Mammary epithelial cell (primary cell): ENCODE measurements around the gene RBP4.

Experiments used
- EZH2 ChIP-seq: IDR thresholded peaks from 2 replicates; pipeline ENCODE4 v1.6.1; 2012; ENCODE audit warnings: low read length, inconsistent platforms, borderline replicate concordance
- TF ChIP-seq, protein P1 (sequence below), 2 donors: IDR thresholded peaks in 1 of 2; conservative IDR thresholded peaks in 1 of 2; 2 replicates each; pipeline ENCODE4 v1.5.1; 2011 to 2012; ENCODE audit warnings: inconsistent platforms in 2 of 2, low read length in 2 of 2, mild to moderate bottlenecking in 2 of 2, control low read depth in 1 of 2, low read depth in 1 of 2; ENCODE audit not compliant: insufficient read depth in 1 of 2; ENCODE audit errors: extremely low read depth in 1 of 2

DNA sequence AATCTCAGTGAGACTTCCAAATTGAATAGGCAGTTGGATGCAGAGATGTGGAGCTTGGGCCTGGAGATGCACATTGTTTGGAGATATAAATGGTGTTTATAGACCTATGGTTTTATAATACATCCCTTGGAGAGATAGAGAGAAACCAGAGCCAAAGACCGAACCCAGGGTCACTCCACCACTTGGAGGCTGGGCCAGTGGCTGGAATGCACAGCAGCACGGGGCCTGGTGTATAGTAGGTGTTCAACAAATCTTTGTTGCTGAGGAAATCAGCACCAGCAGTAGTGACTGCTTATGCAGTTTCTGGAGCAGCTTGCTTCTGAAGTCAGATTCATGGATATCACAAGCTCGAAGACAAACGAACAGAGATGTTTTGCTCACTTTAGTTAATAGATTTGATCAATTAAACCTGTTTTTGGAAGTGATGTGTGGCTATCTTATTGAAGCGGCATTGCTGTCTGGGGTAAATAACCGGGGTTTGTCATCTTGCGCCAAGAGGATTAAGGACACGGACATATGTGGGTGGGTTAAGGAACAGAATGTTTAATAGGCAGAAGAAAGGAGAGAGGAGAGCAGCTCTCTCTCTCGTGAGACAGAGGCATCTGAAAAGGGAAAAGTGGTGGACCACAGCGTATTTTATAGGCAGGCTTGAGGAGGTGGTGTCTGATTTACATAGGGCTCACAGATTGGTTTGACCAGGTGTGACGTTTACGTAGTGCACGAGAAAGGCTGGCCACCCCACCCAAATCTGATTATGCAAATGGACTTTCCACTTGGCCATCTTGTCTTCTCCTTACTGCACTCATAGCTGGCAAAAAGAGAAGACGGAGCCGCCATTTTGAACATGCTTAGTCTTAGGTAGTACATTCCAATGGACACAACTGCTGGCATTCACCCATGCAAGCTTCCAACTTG lies 11.1 kb downstream of the RBP4 start:
- TF ChIP-seq, protein P1, sequence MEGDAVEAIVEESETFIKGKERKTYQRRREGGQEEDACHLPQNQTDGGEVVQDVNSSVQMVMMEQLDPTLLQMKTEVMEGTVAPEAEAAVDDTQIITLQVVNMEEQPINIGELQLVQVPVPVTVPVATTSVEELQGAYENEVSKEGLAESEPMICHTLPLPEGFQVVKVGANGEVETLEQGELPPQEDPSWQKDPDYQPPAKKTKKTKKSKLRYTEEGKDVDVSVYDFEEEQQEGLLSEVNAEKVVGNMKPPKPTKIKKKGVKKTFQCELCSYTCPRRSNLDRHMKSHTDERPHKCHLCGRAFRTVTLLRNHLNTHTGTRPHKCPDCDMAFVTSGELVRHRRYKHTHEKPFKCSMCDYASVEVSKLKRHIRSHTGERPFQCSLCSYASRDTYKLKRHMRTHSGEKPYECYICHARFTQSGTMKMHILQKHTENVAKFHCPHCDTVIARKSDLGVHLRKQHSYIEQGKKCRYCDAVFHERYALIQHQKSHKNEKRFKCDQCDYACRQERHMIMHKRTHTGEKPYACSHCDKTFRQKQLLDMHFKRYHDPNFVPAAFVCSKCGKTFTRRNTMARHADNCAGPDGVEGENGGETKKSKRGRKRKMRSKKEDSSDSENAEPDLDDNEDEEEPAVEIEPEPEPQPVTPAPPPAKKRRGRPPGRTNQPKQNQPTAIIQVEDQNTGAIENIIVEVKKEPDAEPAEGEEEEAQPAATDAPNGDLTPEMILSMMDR (conservative IDR thresholded peaks at IDR 0.05 in 1 of 2, IDR thresholded peaks at IDR 0.05 in 1 of 2; ENCODE audit: extremely low read depth in 1 of 2, insufficient read depth in 1 of 2, low read depth in 1 of 2, low read length in 2 of 2): no peak
- no peak for TF ChIP-seq EZH2
